ENCODE measurements around the gene USP37. TPM values are rescaled to one million over a fixed set of nuclear protein-coding genes. Genes with fewer than 3 reads are reported as not detected.

USP37 gene
- total and polyA plus RNA-seq, 4 experiments from 2014 or later: 8.5 to 29.1 (median 19.6) TPM

- no peak for DNase-seq
- Mint-ChIP-seq H3K36me3 (peaks cover 40 to 50% of the 10 kb centered on the region in 2 donors), H3K4me1 (peaks cover 4 to 14% (median 9%) of the 10 kb centered on the region in 4 donors), H3K9me3 (no peaks in the 10 kb centered on the region), H3K27me3 (no peaks in the 10 kb centered on the region), H3K4me3 (no peak overlapping the region), H3K27ac (peak overlapping the region in 4 of 7 donors; percentile 7 to 80 (median 44))
- Histone ChIP-seq H3K36me3 (ENCODE audit: insufficient read depth, low read length) (peaks cover 20% of the 10 kb centered on the region), H3K27me3 (ENCODE audit: insufficient read depth, low read length) (no peaks in the 10 kb centered on the region), H3K9me3 (ENCODE audit: control insufficient read depth in 1 of 2, low read length in 2 of 2) (no peaks in the 10 kb centered on the region), H3K27ac (ENCODE audit: low read depth, low read length) (no peak overlapping the region), H3K4me3 (ENCODE audit: low read length in 2 of 2) (no peak overlapping the region), H3K4me1 (ENCODE audit: insufficient read depth, low read length) (peaks cover 3% of the 10 kb centered on the region)
- CTCF ChIA-PET (ENCODE audit: partially characterized antibody): interaction anchor here (0.8 to 1.6 kb wide), 4 partner anchors 14 to 169 kb away, joined by 3 to 4 read pairs (median 3); no protein-coding TSS in a partner anchor
- intact Hi-C loops (cut with micrococcal nuclease): loop anchor here (10.0 kb wide), 1 partner anchor 276 kb away; no protein-coding TSS in a partner anchor
- POLR2A ChIA-PET (ENCODE audit: partially characterized antibody): no interaction called here
Observed at GRCh38 chr2:218471036-218471435, 97.1 kb downstream of the USP37 start.

GRCh38 chr2:218470448-218470847 is 97.7 kb downstream of the USP37 start:
- POLR2A ChIA-PET (ENCODE audit: partially characterized antibody): no interaction called here
- CTCF ChIA-PET (ENCODE audit: partially characterized antibody): interaction anchor here (1.1 to 1.6 kb wide), 3 partner anchors 14 to 168 kb away, joined by 3 read pairs; no protein-coding TSS in a partner anchor
- Histone ChIP-seq H3K36me3 (ENCODE audit: insufficient read depth, low read length) (peaks cover 20% of the 10 kb centered on the region), H3K27me3 (ENCODE audit: insufficient read depth, low read length) (no peaks in the 10 kb centered on the region), H3K27ac (ENCODE audit: low read depth, low read length) (no peak overlapping the region), H3K4me1 (ENCODE audit: insufficient read depth, low read length) (peaks cover 7% of the 10 kb centered on the region), H3K9me3 (ENCODE audit: control insufficient read depth in 1 of 2, low read length in 2 of 2) (no peaks in the 10 kb centered on the region), H3K4me3 (ENCODE audit: low read length in 2 of 2) (no peak overlapping the region)
- no peak for DNase-seq
- H3K4me3 Mint-ChIP-seq: no peak overlapping the region
- H3K27ac Mint-ChIP-seq: peak overlapping the region in 3 of 7 donors; percentile 16 to 69 (median 61)
- intact Hi-C loops (cut with micrococcal nuclease): loop anchor here (10.0 kb wide), 1 partner anchor 276 kb away; no protein-coding TSS in a partner anchor
- H3K27me3 Mint-ChIP-seq: no peaks in the 10 kb centered on the region
- peaks cover 40 to 52% of the 10 kb centered on the region in 2 donors for H3K36me3 Mint-ChIP-seq
- peaks cover 6 to 17% (median 11%) of the 10 kb centered on the region in 4 donors for H3K4me1 Mint-ChIP-seq
- no peaks in the 10 kb centered on the region for H3K9me3 Mint-ChIP-seq

DNA sequence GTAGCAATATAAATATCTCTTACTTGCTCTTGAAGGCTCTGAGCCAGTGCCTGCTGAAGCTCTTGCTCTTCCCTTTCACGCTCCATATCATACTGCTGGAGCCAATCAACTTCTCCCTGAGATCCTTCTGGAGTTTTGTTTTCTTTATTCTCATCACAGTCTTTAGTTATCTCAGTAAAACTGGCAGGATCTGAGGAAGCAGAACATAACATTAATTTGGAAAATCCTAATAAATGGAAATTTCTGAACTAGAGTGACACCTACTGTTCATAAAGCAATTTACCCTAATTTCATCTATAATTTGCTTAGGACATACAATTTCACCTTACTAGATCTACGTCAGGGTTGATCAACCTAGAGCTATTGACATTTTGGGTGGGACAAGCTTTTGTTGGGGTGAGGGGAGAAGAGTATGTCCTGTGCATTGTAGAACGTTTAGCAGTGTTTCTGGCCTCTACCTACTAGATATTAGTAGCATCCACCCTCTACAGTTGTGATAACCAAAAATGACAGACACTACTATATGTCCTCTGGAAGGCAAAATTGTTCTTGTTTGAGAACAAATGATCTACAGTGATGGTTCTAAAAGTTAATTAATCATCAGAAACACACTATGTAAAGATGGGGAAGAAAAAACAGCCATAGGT is 102.0 kb downstream of the USP37 start:
- Mint-ChIP-seq H3K4me3 (no peak overlapping the region), H3K27ac (peak overlapping the region in 6 of 7 donors; percentile 20 to 78 (median 47)), H3K9me3 (no peaks in the 10 kb centered on the region), H3K36me3 (peaks cover 24 to 36% of the 10 kb centered on the region in 2 donors), H3K27me3 (no peaks in the 10 kb centered on the region), H3K4me1 (peaks cover 6 to 13% (median 8%) of the 10 kb centered on the region in 4 donors)
- intact Hi-C loops (cut with micrococcal nuclease): loop anchor here (1.0 kb wide), 4 partner anchors 60 to 194 kb away; no protein-coding TSS in a partner anchor
- Histone ChIP-seq H3K36me3 (ENCODE audit: insufficient read depth, low read length) (no peaks in the 10 kb centered on the region), H3K9me3 (ENCODE audit: control insufficient read depth in 1 of 2, low read length in 2 of 2) (no peaks in the 10 kb centered on the region), H3K27me3 (ENCODE audit: insufficient read depth, low read length) (no peaks in the 10 kb centered on the region), H3K4me3 (ENCODE audit: low read length in 2 of 2) (no peak overlapping the region), H3K4me1 (ENCODE audit: insufficient read depth, low read length) (peaks cover 7% of the 10 kb centered on the region), H3K27ac (ENCODE audit: low read depth, low read length) (no peak overlapping the region)
- CTCF ChIA-PET (ENCODE audit: partially characterized antibody): interaction anchor here (0.8 to 2.6 kb wide), 17 partner anchors 13 to 196 kb away, joined by 3 to 17 read pairs (median 4); partner anchors contain the start of genes AAMP, CATIP and PNKD
- DNase-seq: peak in 4 of 5 donors; percentile 11 to 15 (median 14)
- POLR2A ChIA-PET (ENCODE audit: partially characterized antibody): interaction anchor here (1.1 to 2.1 kb wide), 3 partner anchors 13 to 70 kb away, joined by 3 to 13 read pairs (median 10); partner anchors contain the start of gene CTDSP1

DNA sequence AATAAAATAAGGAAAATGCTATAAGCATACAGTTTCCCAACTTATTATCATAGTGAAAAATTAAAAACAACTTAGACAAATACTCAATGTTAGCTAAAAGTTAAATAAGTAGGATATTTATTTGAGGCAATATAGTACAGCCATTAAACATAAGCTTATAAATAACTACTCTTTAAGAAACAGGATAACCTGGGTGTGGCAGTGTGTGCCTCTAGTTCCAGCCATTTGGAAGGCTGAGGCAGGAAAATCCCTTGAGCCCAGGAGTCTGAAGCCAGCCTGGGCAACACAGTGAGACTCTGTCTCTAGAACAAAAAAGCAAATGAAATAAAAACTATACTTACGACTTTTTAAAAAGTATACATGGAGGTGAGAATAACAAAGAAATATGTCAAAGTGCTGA is 109.6 kb downstream of the USP37 start:
- Mint-ChIP-seq H3K4me3 (no peak overlapping the region), H3K4me1 (no peaks in the 10 kb centered on the region), H3K36me3 (peaks cover 53 to 58% of the 10 kb centered on the region in 2 donors), H3K27ac (peak overlapping the region in 2 of 7 donors; percentile 24 to 37), H3K9me3 (peaks cover 0 to 24% (median 17%) of the 10 kb centered on the region in 8 donors), H3K27me3 (no peaks in the 10 kb centered on the region)
- Histone ChIP-seq H3K9me3 (ENCODE audit: control insufficient read depth in 1 of 2, low read length in 2 of 2) (peaks cover 0 to 12% of the 10 kb centered on the region in 2 donors), H3K27me3 (ENCODE audit: insufficient read depth, low read length) (no peaks in the 10 kb centered on the region), H3K36me3 (ENCODE audit: insufficient read depth, low read length) (peaks cover 39% of the 10 kb centered on the region), H3K4me3 (ENCODE audit: low read length in 2 of 2) (no peak overlapping the region), H3K27ac (ENCODE audit: low read depth, low read length) (no peak overlapping the region), H3K4me1 (ENCODE audit: insufficient read depth, low read length) (no peaks in the 10 kb centered on the region)
- intact Hi-C loops (cut with micrococcal nuclease): no loop called here
- ChIA-PET POLR2A (ENCODE audit: partially characterized antibody) (no interaction called here), CTCF (ENCODE audit: partially characterized antibody) (interaction anchor here (0.7 to 0.8 kb wide), 2 partner anchors 58 to 104 kb away, joined by 3 read pairs; no protein-coding TSS in a partner anchor)
- DNase-seq: no peak

DNA sequence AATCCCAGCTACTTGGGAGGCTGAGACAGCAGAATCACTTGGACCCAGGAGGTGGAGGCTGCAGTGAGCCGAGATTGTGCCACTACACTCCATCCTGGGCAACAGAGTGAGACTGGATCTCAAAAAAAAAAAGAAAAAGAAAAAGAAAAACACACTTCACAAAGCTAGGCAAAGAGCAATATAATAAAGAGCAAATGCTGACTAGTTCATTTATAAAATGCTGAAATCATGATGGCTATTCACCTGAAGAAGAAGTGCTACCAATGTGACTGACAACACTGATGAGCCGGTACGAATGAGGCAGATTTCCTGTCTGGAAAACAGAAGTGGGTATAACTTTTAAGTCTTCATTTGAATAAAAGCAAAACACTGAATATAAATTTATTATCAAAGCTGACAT is 111.3 kb downstream of the USP37 start:
- intact Hi-C loops (cut with micrococcal nuclease): no loop called here
- Histone ChIP-seq H3K27me3 (ENCODE audit: insufficient read depth, low read length) (no peaks in the 10 kb centered on the region), H3K9me3 (ENCODE audit: control insufficient read depth in 1 of 2, low read length in 2 of 2) (peaks cover 0 to 12% of the 10 kb centered on the region in 2 donors), H3K4me1 (ENCODE audit: insufficient read depth, low read length) (no peaks in the 10 kb centered on the region), H3K27ac (ENCODE audit: low read depth, low read length) (no peak overlapping the region), H3K36me3 (ENCODE audit: insufficient read depth, low read length) (peaks cover 42% of the 10 kb centered on the region), H3K4me3 (ENCODE audit: low read length in 2 of 2) (no peak overlapping the region)
- no peak overlapping the region for H3K4me3 Mint-ChIP-seq
- H3K36me3 Mint-ChIP-seq: peaks cover 46 to 56% of the 10 kb centered on the region in 2 donors
- peaks cover 0 to 24% (median 17%) of the 10 kb centered on the region in 8 donors for H3K9me3 Mint-ChIP-seq
- ChIA-PET CTCF (ENCODE audit: partially characterized antibody) (interaction anchor here (1.0 to 1.2 kb wide), 3 partner anchors 14 to 17 kb away, joined by 3 to 5 read pairs (median 3); no protein-coding TSS in a partner anchor), POLR2A (ENCODE audit: partially characterized antibody) (no interaction called here)
- H3K27me3 Mint-ChIP-seq: no peaks in the 10 kb centered on the region
- H3K4me1 Mint-ChIP-seq: no peaks in the 10 kb centered on the region
- H3K27ac Mint-ChIP-seq: no peak overlapping the region
- DNase-seq: no peak

GRCh38 chr2:218452079-218452478 is 116.1 kb downstream of the USP37 start:
- Histone ChIP-seq H3K4me1 (ENCODE audit: insufficient read depth, low read length) (no peaks in the 10 kb centered on the region), H3K4me3 (ENCODE audit: low read length in 2 of 2) (no peak overlapping the region), H3K27me3 (ENCODE audit: insufficient read depth, low read length) (no peaks in the 10 kb centered on the region), H3K9me3 (ENCODE audit: control insufficient read depth in 1 of 2, low read length in 2 of 2) (peaks cover 0 to 12% of the 10 kb centered on the region in 2 donors), H3K36me3 (ENCODE audit: insufficient read depth, low read length) (peaks cover 43% of the 10 kb centered on the region), H3K27ac (ENCODE audit: low read depth, low read length) (no peak overlapping the region)
- ChIA-PET POLR2A (ENCODE audit: partially characterized antibody) (no interaction called here), CTCF (ENCODE audit: partially characterized antibody) (no interaction called here)
- Mint-ChIP-seq H3K4me1 (peaks cover 0 to 3% (median under 1%) of the 10 kb centered on the region in 4 donors), H3K36me3 (peaks cover 46 to 57% of the 10 kb centered on the region in 2 donors), H3K4me3 (no peak overlapping the region), H3K27ac (no peak overlapping the region), H3K9me3 (peaks cover 0 to 24% (median 17%) of the 10 kb centered on the region in 8 donors), H3K27me3 (no peaks in the 10 kb centered on the region)
- intact Hi-C loops (cut with micrococcal nuclease): loop anchor here (5.0 kb wide), 1 partner anchor 45 kb away; no protein-coding TSS in a partner anchor
- DNase-seq: no peak

DNA sequence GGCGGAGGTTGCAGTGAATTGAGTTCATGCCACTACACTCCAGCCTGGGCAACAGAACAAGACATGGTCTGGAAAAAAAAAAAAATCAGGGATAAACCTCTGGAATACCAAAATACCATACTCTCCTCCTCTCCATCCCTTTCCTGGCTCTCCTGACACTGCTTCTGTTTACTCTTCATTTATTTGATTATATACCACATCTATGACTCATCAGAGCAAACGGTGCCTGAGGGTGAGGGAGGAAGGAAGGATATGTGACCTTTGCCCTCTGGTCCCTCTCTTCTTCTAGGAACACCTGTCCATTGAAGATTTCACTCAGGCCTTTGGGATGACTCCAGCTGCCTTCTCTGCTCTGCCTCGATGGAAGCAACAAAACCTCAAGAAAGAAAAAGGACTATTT is 119.2 kb downstream of the USP37 start:
- H3K27me3 ChIP-seq (ENCODE audit: insufficient read depth, low read length): no peaks in the 10 kb centered on the region
- no peak overlapping the region for H3K4me3 Mint-ChIP-seq
- peaks cover 0 to 3% (median under 1%) of the 10 kb centered on the region in 4 donors for H3K4me1 Mint-ChIP-seq
- H3K27me3 Mint-ChIP-seq: no peaks in the 10 kb centered on the region
- H3K9me3 ChIP-seq (ENCODE audit: control insufficient read depth in 1 of 2, low read length in 2 of 2): peaks cover 0 to under 1% of the 10 kb centered on the region in 2 donors
- no peak for DNase-seq
- peaks cover 0 to 4% (median under 1%) of the 10 kb centered on the region in 8 donors for H3K9me3 Mint-ChIP-seq
- CTCF ChIA-PET (ENCODE audit: partially characterized antibody): interaction anchor here (1.1 kb wide), 1 partner anchor 22 kb away, joined by 3 read pairs; no protein-coding TSS in a partner anchor
- peaks cover 13% of the 10 kb centered on the region for H3K36me3 ChIP-seq (ENCODE audit: insufficient read depth, low read length)
- H3K4me3 ChIP-seq (ENCODE audit: low read length in 2 of 2): no peak overlapping the region
- H3K36me3 Mint-ChIP-seq: peaks cover 15 to 30% of the 10 kb centered on the region in 2 donors
- no peaks in the 10 kb centered on the region for H3K4me1 ChIP-seq (ENCODE audit: insufficient read depth, low read length)
- peak overlapping the region in 1 of 7 donors; percentile 57 for H3K27ac Mint-ChIP-seq
- H3K27ac ChIP-seq (ENCODE audit: low read depth, low read length): no peak overlapping the region
- intact Hi-C loops (cut with micrococcal nuclease): no loop called here
- POLR2A ChIA-PET (ENCODE audit: partially characterized antibody): no interaction called here
